OCI-LY7 (cell line): ENCODE data around the gene PLCB3.

Experiments used
- CTCF ChIP-seq: fragments of 200-600 bp; sonication (generic); conservative IDR thresholded peaks from 2 replicates; pipeline ENCODE4 v1.5.1; 2014; ENCODE audit warnings: mild to moderate bottlenecking, antibody characterized with exemption, low read length, moderate library complexity, mixed read lengths
- EZH2phosphoT487 ChIP-seq: fragments of 200-600 bp; sonication (generic); IDR thresholded peaks from 2 replicates; pipeline ENCODE4 v1.6.1; 2018; ENCODE audit warnings: low read depth, borderline replicate concordance, mild to moderate bottlenecking, mixed run types, antibody characterized with exemption, low read length, moderate library complexity, mixed read lengths

GRCh38 chr11:64230171-64230984 lies 21.0 kb upstream of the PLCB3 start, which contains the start of gene DNAJC4:
- TF ChIP-seq CTCF, result no peak
- TF ChIP-seq EZH2phosphoT487, result no peak
